Measurements from ENCODE around the gene GLMN. TPM values are rescaled to one million over a fixed set of nuclear protein-coding genes. Genes with fewer than 3 reads are reported as not detected.

The GLMN gene
- total and polyA plus RNA-seq, 2 experiments from 2014 or later, result 10.0 to 16.5 TPM

DNA sequence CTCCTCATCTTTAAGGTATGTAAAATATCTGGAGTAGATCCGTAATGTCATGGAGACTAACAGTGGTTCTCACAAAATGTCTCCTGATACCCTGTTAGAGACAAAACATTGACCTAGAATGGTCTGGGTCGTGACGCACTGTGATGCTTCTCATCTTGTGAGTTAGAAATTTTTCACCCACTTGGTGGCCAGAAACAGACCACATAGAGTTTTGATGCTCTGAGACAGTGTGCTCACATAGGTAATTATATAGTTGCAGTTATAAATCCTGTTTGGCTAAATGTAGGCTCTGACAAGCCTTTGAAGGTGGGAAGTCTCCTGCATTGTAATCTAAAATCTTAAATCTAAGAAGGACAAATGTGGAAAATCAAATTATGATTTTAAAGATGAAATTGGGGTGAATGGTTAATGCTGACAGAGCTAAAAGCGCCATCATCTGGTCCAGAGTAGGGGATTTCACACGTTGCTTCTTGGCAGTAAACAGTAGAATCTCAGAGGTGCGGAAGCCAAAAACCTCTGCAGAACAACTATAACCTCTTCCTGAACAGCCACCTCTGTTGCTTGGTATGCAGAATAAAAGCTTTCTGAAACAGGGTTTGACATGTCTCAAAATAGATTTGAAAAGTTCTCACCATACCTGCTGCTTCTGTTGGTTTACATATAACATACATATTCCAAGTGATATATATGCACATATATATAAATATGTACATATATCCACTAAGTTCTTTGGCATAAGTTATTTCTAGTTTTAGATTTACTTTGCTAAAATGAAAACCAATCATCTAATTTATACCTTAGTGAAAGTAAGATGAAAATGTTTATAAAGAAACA is 17.2 kb upstream of the GLMN start:
- no peaks in the 10 kb centered on the region for H3K4me1 ChIP-seq (ENCODE audit: insufficient read depth)
- H3K79me2 ChIP-seq, result no peaks in the 10 kb centered on the region
- no peak overlapping the region for H2AFZ ChIP-seq
- no peak for DNase-seq (ENCODE audit: low spot score)
- H3K27ac ChIP-seq, result no peak overlapping the region
- TF ChIP-seq EZH2 (IDR thresholded peaks at IDR 0.05; ENCODE audit: borderline replicate concordance) (no peak), CTCF (IDR thresholded peaks at IDR 0.05; ENCODE audit: poor library complexity) (no peak), EZH2phosphoT487 (IDR thresholded peaks at IDR 0.05; ENCODE audit: low read depth, severe bottlenecking, unreplicated experiment) (no peak)
- H3K4me3 ChIP-seq, result no peak overlapping the region
- H3K27me3 ChIP-seq, result no peaks in the 10 kb centered on the region
- no peaks in the 10 kb centered on the region for H3K36me3 ChIP-seq (replicated peaks; ENCODE audit: insufficient read depth, low read depth)
- whole genome bisulfite sequencing (ENCODE audit: low lambda C conversion rate, missing lambda C conversion rate), result 96% methylated on average over 6 of the region's 6 CpGs
- no peak overlapping the region for H3K4me2 ChIP-seq
- H4K20me1 ChIP-seq (ENCODE audit: insufficient read depth, poor library complexity, severe bottlenecking), result no peaks in the 10 kb centered on the region
- H3K9me2 ChIP-seq (replicated peaks; ENCODE audit: insufficient read depth), result no peaks in the 10 kb centered on the region
- H3K9me3 ChIP-seq (ENCODE audit: low read depth), result no peaks in the 10 kb centered on the region

DNA sequence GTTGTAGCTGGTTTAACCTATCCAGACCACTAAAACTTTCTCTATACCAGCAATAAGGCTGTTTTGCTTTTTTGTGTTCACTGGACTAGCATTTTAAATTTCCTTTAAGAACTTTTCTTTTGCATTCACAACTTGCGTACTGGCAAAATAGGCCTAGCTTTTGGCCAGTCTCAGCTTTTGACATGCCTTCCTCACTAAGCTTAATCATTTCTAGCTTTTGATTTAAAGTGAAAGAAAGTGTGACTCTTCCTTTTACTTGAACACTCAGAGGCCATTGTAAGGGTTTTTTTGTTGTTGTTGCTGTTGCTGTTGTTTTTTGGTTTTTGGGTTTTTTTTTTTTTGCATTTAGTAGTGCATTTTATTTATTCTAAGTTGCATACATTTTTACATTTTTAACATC is 15.2 kb upstream of the GLMN start:
- H3K9me2 ChIP-seq (replicated peaks; ENCODE audit: insufficient read depth), result no peaks in the 10 kb centered on the region
- H2AFZ ChIP-seq, result no peak overlapping the region
- TF ChIP-seq EZH2phosphoT487 (IDR thresholded peaks at IDR 0.05; ENCODE audit: low read depth, severe bottlenecking, unreplicated experiment) (no peak), CTCF (IDR thresholded peaks at IDR 0.05; ENCODE audit: poor library complexity) (no peak), EZH2 (IDR thresholded peaks at IDR 0.05; ENCODE audit: borderline replicate concordance) (no peak)
- H3K79me2 ChIP-seq, result no peaks in the 10 kb centered on the region
- no peak overlapping the region for H3K4me3 ChIP-seq
- H3K27ac ChIP-seq, result no peak overlapping the region
- WGBS (ENCODE audit: low lambda C conversion rate, missing lambda C conversion rate), result 96% methylated on average over 1 of the region's 1 CpG
- H4K20me1 ChIP-seq (ENCODE audit: insufficient read depth, poor library complexity, severe bottlenecking), result no peaks in the 10 kb centered on the region
- no peaks in the 10 kb centered on the region for H3K9me3 ChIP-seq (ENCODE audit: low read depth)
- H3K27me3 ChIP-seq, result no peaks in the 10 kb centered on the region
- no peaks in the 10 kb centered on the region for H3K36me3 ChIP-seq (replicated peaks; ENCODE audit: insufficient read depth, low read depth)
- H3K4me1 ChIP-seq (ENCODE audit: insufficient read depth), result no peaks in the 10 kb centered on the region
- DNase-seq (ENCODE audit: low spot score), result no peak
- no peak overlapping the region for H3K4me2 ChIP-seq

- H3K36me3 ChIP-seq (replicated peaks; ENCODE audit: insufficient read depth, low read depth), result no peaks in the 10 kb centered on the region
- H3K27ac ChIP-seq, result no peak overlapping the region
- H3K4me1 ChIP-seq (ENCODE audit: insufficient read depth), result no peaks in the 10 kb centered on the region
- H2AFZ ChIP-seq, result no peak overlapping the region
- H3K4me2 ChIP-seq, result no peak overlapping the region
- H3K9me3 ChIP-seq (ENCODE audit: low read depth), result no peaks in the 10 kb centered on the region
- no peaks in the 10 kb centered on the region for H4K20me1 ChIP-seq (ENCODE audit: insufficient read depth, poor library complexity, severe bottlenecking)
- no peaks in the 10 kb centered on the region for H3K79me2 ChIP-seq
- peak; percentile 19 for DNase-seq (ENCODE audit: low spot score)
- H3K4me3 ChIP-seq, result no peak overlapping the region
- H3K27me3 ChIP-seq, result no peaks in the 10 kb centered on the region
- no peak for TF ChIP-seq EZH2 (IDR thresholded peaks at IDR 0.05; ENCODE audit: borderline replicate concordance)
- TF ChIP-seq CTCF (IDR thresholded peaks at IDR 0.05; ENCODE audit: poor library complexity), result peak; percentile 64
- H3K9me2 ChIP-seq (replicated peaks; ENCODE audit: insufficient read depth), result no peaks in the 10 kb centered on the region
Observed at GRCh38 chr1:92310185-92310597, 11.4 kb upstream of the GLMN start.

Data from hepatocyte (in vitro differentiated cells).